A549 (cell line): Measurements from ENCODE around the gene SLC37A1. TPM values are rescaled to one million over a fixed set of nuclear protein-coding genes. Genes with fewer than 3 reads are reported as not detected.

Experiments used
- ATAC-seq, 2 experiments: fragments of 200-7000 bp in 1 of 2; fragments of >200 bp in 1 of 2; cut with Nextera tagmentation in 1 of 2; cut with Tn5 transposase in 1 of 2; 3 replicates each; pipeline versions ENCODE4 v1.8.0 to v1.9.1; 2018 to 2020; ENCODE audit warnings: mild to moderate bottlenecking in 1 of 2, moderate library complexity in 1 of 2
- CTCF ChIA-PET: fragments of 300-600 bp; sonication (Branson Sonifier 250); formaldehyde crosslinking; extraction: SDS; loops from one replicate; lab custom pipeline; 2021; ENCODE audit warnings: antibody characterized with exemption, inconsistent platforms; lab: Yijun Ruan, JAX
- POLR2A ChIA-PET: fragments of 350-600 bp; formaldehyde crosslinking; extraction: SDS; loops from one replicate; lab custom pipeline; 2021; ENCODE audit warnings: antibody characterized with exemption, inconsistent platforms; lab: Yijun Ruan, JAX
- DNase-seq, 2 experiments: peaks; one replicate each; pipeline versions ENCODE4 v3.0.0 to v3.0.0-alpha.2; 2011 to 2016; ENCODE audit warnings: low read depth in 1 of 2, low spot score in 1 of 2
- FAIRE-seq: peaks from 2 replicates; lab custom pipeline; 2011; peaks lifted over from hg19 to GRCh38; lab: Jason Lieb, UNC
- H3K27ac ChIP-seq, 2 experiments: fragments of >200 bp; sonication (Bioruptor Twin); formaldehyde crosslinking; 3 replicates each; pipeline ENCODE4 v1.5.1; 2016 to 2017
- H3K4me1 ChIP-seq: fragments of >200 bp; sonication (Bioruptor Twin); formaldehyde crosslinking; 3 replicates; pipeline ENCODE4 v1.6.1; 2016
- H3K4me2 ChIP-seq: fragments of >200 bp; sonication (Bioruptor Twin); formaldehyde crosslinking; 3 replicates; pipeline ENCODE4 v1.6.1; 2016
- H3K4me3 ChIP-seq: fragments of >200 bp; sonication (Bioruptor Twin); formaldehyde crosslinking; 3 replicates; pipeline ENCODE4 v1.5.1; 2016
- H3K9me3 ChIP-seq: fragments of >200 bp; sonication (Bioruptor Twin); formaldehyde crosslinking; 3 replicates; pipeline ENCODE4 v1.6.1; 2016
- BHLHE40 ChIP-seq: IDR thresholded peaks from 2 replicates; pipeline ENCODE4 v1.6.1; 2012; ENCODE audit warnings: low read depth, low read length, inconsistent platforms
- CEBPB ChIP-seq, 2 experiments: fragments of >200 bp in 1 of 2; sonication (Bioruptor Twin) in 1 of 2; formaldehyde crosslinking in 1 of 2; IDR thresholded peaks; 2 replicates each; pipeline ENCODE4 v1.6.1; 2012 to 2016
- CHD4 ChIP-seq: fragments of 200-600 bp; sonication (generic); IDR thresholded peaks from 2 replicates; pipeline ENCODE4 v1.6.1; 2016; ENCODE audit warnings: antibody characterized with exemption, mild to moderate bottlenecking, borderline replicate concordance
- GATA3 ChIP-seq: IDR thresholded peaks from 2 replicates; pipeline ENCODE4 v1.6.1; 2012; ENCODE audit warnings: borderline replicate concordance
- JUNB ChIP-seq: fragments of >200 bp; sonication (Bioruptor Twin); formaldehyde crosslinking; IDR thresholded peaks from 2 replicates; pipeline ENCODE4 v1.6.1; 2016
- KDM1A ChIP-seq: fragments of 200-600 bp; sonication (generic); IDR thresholded peaks from 2 replicates; pipeline ENCODE4 v1.6.1; 2016; ENCODE audit warnings: low read depth, mild to moderate bottlenecking
- KDM5A ChIP-seq: fragments of 200-600 bp; sonication (generic); IDR thresholded peaks from 2 replicates; pipeline ENCODE4 v1.6.1; 2016; ENCODE audit warnings: antibody characterized with exemption, mild to moderate bottlenecking
- MAZ ChIP-seq: fragments of 150-350 bp; IDR thresholded peaks from 2 replicates; pipeline ENCODE4 v1.6.1; 2014; ENCODE audit warnings: antibody characterized with exemption, low read depth, low read length, borderline replicate concordance
- NPAS2 ChIP-seq: fragments of 250-450 bp; sonication (Bioruptor Pico); IDR thresholded peaks from 2 replicates; pipeline ENCODE4 v1.8.0; 2022; ENCODE audit warnings: mild to moderate bottlenecking, moderate library complexity, borderline replicate concordance
- PHF8 ChIP-seq: fragments of 200-600 bp; sonication (generic); IDR thresholded peaks from 2 replicates; pipeline ENCODE4 v1.6.1; 2016; ENCODE audit warnings: low read depth, mild to moderate bottlenecking, antibody characterized with exemption, moderate library complexity, borderline replicate concordance
- RAD21 ChIP-seq, 2 experiments: fragments of >200 bp in 1 of 2; sonication (Bioruptor Twin) in 1 of 2; formaldehyde crosslinking in 1 of 2; IDR thresholded peaks in 1 of 2; conservative IDR thresholded peaks in 1 of 2; 2 replicates in 1 of 2; 3 replicates in 1 of 2; pipeline ENCODE4 v1.6.1; 2012 to 2018; ENCODE audit warnings: inconsistent platforms in 1 of 2
- RARB ChIP-seq: fragments of 250-450 bp; sonication (Bioruptor Pico); IDR thresholded peaks from 2 replicates; pipeline ENCODE4 v1.8.0; 2021; ENCODE audit warnings: mild to moderate bottlenecking, moderate library complexity
- RCOR1 ChIP-seq: fragments of 150-350 bp; IDR thresholded peaks from 2 replicates; pipeline ENCODE4 v1.6.1; 2014; ENCODE audit warnings: antibody characterized with exemption, low read length, low read depth
- RNF2 ChIP-seq: fragments of 200-600 bp; sonication (generic); IDR thresholded peaks from 2 replicates; pipeline ENCODE4 v1.6.1; 2016; ENCODE audit warnings: low read depth, mild to moderate bottlenecking, antibody characterized with exemption, moderate library complexity, borderline replicate concordance
- ZFP36 ChIP-seq: fragments of 450-650 bp; IDR thresholded peaks from 2 replicates; pipeline ENCODE4 v1.6.1; 2014; ENCODE audit warnings: borderline replicate concordance; ENCODE audit not compliant: partially characterized antibody
- ZNF302 ChIP-seq: fragments of 250-450 bp; sonication (Bioruptor Pico); IDR thresholded peaks from 2 replicates; pipeline ENCODE4 v1.9.0; 2021; ENCODE audit warnings: inconsistent platforms, mild to moderate bottlenecking, moderate library complexity
- ZSCAN20 ChIP-seq: fragments of 250-450 bp; sonication (Bioruptor Pico); IDR thresholded peaks from 2 replicates; pipeline ENCODE4 v1.8.0; 2022; ENCODE audit warnings: mild to moderate bottlenecking, moderate library complexity
- WGBS: methylation state at CpG from one replicate; pipeline ENCODE4 v1.1.6; 2017; ENCODE audit errors: missing lambda C conversion rate; 5-methylcytosine and 5-hydroxymethylcytosine counted together
- polyA plus RNA-seq, 4 experiments: library from polyadenylated mRNA; depleted of rRNA in 3 of 4; stranded (reverse); fragments of >200 nt; fragmentation: RNase III in 1 of 4; extraction: RNeasy Plus Mini Kit Qiagen cat#74134 plus additional on column Dnase treatment in 1 of 4; gene quantifications; 2 replicates in 3 of 4; 3 replicates in 1 of 4; pipeline ENCODE4 v1.2.3, GENCODE V29; 2011 to 2017
- TF ChIP-seq, protein P1 (sequence below): fragments of >200 bp; sonication (Bioruptor Twin); formaldehyde crosslinking; IDR thresholded peaks from 3 replicates; pipeline ENCODE4 v1.5.1; 2016
- TF ChIP-seq, protein P2 (sequence below): fragments of >200 bp; sonication (Bioruptor Twin); formaldehyde crosslinking; IDR thresholded peaks from 2 replicates; pipeline ENCODE4 v1.6.1; 2016
- TF ChIP-seq, protein P3 (sequence below): IDR thresholded peaks from 2 replicates; pipeline ENCODE4 v1.6.1; 2012; ENCODE audit warnings: low read depth, borderline replicate concordance
- TF ChIP-seq, protein P4 (sequence below): fragments of 200-600 bp; sonication (generic); IDR thresholded peaks from 2 replicates; pipeline ENCODE4 v1.6.1; 2016; ENCODE audit warnings: antibody characterized with exemption, mild to moderate bottlenecking, moderate library complexity
- TF ChIP-seq, protein P5 (sequence below): fragments of 450-650 bp; IDR thresholded peaks from 2 replicates; pipeline ENCODE4 v1.6.1; 2014; ENCODE audit warnings: antibody characterized with exemption

SLC37A1 gene
- polyA plus RNA-seq, 2 of the 4 experiments (the other 2 are of a cell fraction): 1.9 to 2.1 TPM

DNA sequence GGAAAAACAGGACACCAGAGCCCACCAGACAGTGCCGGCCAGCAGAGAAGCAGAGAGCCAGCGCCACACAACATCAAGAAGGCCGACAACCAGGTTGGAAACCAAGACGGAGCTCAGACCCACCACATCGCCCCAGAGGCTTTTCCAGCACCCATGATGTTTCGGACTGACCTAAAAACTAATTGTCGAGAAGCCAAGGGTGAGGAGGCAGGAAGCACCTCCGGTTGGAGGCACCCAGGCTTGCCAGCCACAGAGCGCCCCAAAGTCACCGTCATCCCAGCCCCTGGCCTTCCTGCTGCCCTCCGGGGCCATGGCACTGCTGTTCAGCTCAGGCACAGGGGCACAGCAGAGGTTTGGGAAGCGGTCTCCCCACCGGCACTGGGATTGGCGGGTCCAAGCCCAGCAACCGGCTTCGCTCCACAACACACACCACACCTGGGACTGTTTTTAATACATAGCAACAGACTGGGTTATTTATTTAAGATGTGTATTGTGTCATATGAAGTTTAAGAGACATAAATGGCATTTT is 67.2 kb downstream of the SLC37A1 start (continued):
- TF ChIP-seq CHD4: no peak
- TF ChIP-seq, protein P1, sequence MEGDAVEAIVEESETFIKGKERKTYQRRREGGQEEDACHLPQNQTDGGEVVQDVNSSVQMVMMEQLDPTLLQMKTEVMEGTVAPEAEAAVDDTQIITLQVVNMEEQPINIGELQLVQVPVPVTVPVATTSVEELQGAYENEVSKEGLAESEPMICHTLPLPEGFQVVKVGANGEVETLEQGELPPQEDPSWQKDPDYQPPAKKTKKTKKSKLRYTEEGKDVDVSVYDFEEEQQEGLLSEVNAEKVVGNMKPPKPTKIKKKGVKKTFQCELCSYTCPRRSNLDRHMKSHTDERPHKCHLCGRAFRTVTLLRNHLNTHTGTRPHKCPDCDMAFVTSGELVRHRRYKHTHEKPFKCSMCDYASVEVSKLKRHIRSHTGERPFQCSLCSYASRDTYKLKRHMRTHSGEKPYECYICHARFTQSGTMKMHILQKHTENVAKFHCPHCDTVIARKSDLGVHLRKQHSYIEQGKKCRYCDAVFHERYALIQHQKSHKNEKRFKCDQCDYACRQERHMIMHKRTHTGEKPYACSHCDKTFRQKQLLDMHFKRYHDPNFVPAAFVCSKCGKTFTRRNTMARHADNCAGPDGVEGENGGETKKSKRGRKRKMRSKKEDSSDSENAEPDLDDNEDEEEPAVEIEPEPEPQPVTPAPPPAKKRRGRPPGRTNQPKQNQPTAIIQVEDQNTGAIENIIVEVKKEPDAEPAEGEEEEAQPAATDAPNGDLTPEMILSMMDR: no peak

DNA sequence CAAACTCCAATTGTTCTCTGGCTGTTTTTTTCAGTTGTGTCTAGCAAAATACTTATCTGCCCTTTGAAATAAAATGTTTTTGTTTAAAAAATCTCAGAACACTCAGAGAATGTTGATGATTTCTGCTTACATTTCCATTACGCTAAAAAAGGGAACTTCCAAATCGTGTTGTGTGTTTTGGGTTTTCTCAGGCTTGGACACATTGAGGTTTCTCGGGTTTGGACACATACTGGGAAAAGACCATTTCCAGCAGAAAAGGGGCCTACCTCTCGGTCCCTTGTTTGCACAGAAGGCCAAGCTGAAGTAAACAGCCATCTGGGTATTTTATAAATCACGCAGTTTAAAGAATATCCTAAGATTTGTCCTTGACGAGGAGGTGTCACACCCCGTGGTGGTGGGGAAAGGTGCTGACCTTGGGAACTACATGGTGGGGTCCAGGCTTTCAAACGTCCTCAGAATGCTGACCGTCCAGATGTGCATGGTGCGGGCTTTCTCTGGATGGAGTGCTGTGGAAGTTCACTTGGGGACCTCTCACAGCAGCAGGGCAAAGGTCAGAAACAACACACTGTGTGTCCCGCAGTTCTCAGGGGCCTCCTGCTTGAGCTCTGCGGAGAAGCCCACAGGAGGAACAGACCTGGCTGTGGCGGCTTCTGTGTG is 67.8 kb downstream of the SLC37A1 start:
- Histone ChIP-seq H3K4me2 (no peak overlapping the region), H3K4me3 (no peak overlapping the region), H3K27ac (no peak overlapping the region), H3K4me1 (no peaks in the 10 kb centered on the region), H3K9me3 (peaks cover 3% of the 10 kb centered on the region; the same call in 1 of the 3 replicates)
- WGBS: 70% methylated on average over 13 of the region's 13 CpGs
- FAIRE-seq (no peak), ATAC-seq (no peak), DNase-seq (no peak)
- ChIA-PET POLR2A (no interaction called here), CTCF (no interaction called here)
- TF ChIP-seq KDM5A (no peak), PHF8 (no peak), MAZ (no peak), CEBPB (IDR thresholded peaks at IDR 0.05) (no peak), ZFP36 (no peak), ZNF302 (no peak), RARB (CRISPR knock-in tag) (no peak), NPAS2 (CRISPR knock-in tag) (no peak), RNF2 (no peak), ZSCAN20 (CRISPR knock-in tag) (no peak), BHLHE40 (no peak), GATA3 (no peak), JUNB (no peak), RCOR1 (no peak), KDM1A (no peak), RAD21 (conservative IDR thresholded peaks at IDR 0.05 in 1 of 2, IDR thresholded peaks at IDR 0.05 in 1 of 2) (no peak)
- TF ChIP-seq, protein P2, sequence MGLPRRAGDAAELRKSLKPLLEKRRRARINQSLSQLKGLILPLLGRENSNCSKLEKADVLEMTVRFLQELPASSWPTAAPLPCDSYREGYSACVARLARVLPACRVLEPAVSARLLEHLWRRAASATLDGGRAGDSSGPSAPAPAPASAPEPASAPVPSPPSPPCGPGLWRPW: no peak
- TF ChIP-seq, protein P3, sequence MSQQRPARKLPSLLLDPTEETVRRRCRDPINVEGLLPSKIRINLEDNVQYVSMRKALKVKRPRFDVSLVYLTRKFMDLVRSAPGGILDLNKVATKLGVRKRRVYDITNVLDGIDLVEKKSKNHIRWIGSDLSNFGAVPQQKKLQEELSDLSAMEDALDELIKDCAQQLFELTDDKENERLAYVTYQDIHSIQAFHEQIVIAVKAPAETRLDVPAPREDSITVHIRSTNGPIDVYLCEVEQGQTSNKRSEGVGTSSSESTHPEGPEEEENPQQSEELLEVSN: no peak
- TF ChIP-seq, protein P4, sequence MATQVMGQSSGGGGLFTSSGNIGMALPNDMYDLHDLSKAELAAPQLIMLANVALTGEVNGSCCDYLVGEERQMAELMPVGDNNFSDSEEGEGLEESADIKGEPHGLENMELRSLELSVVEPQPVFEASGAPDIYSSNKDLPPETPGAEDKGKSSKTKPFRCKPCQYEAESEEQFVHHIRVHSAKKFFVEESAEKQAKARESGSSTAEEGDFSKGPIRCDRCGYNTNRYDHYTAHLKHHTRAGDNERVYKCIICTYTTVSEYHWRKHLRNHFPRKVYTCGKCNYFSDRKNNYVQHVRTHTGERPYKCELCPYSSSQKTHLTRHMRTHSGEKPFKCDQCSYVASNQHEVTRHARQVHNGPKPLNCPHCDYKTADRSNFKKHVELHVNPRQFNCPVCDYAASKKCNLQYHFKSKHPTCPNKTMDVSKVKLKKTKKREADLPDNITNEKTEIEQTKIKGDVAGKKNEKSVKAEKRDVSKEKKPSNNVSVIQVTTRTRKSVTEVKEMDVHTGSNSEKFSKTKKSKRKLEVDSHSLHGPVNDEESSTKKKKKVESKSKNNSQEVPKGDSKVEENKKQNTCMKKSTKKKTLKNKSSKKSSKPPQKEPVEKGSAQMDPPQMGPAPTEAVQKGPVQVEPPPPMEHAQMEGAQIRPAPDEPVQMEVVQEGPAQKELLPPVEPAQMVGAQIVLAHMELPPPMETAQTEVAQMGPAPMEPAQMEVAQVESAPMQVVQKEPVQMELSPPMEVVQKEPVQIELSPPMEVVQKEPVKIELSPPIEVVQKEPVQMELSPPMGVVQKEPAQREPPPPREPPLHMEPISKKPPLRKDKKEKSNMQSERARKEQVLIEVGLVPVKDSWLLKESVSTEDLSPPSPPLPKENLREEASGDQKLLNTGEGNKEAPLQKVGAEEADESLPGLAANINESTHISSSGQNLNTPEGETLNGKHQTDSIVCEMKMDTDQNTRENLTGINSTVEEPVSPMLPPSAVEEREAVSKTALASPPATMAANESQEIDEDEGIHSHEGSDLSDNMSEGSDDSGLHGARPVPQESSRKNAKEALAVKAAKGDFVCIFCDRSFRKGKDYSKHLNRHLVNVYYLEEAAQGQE: no peak
- TF ChIP-seq, protein P5, sequence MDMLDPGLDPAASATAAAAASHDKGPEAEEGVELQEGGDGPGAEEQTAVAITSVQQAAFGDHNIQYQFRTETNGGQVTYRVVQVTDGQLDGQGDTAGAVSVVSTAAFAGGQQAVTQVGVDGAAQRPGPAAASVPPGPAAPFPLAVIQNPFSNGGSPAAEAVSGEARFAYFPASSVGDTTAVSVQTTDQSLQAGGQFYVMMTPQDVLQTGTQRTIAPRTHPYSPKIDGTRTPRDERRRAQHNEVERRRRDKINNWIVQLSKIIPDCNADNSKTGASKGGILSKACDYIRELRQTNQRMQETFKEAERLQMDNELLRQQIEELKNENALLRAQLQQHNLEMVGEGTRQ: no peak
